T-helper 1 cell (primary cell): ENCODE results near the gene TSEN2.
A peak's percentile ranks its signal among the peaks of the same experiment; 100 is the strongest.
"Not testable (repeated sequence)": the region's sequence is repeated elsewhere in the genome, so short reads cannot be mapped to it uniquely, and the experiment has no call there.

Source experiments
- DNase-seq, 5 donors: peaks; one replicate each; pipeline ENCODE4 v3.0.0-alpha.2; 2012 to 2020

Gene TSEN2

DNA sequence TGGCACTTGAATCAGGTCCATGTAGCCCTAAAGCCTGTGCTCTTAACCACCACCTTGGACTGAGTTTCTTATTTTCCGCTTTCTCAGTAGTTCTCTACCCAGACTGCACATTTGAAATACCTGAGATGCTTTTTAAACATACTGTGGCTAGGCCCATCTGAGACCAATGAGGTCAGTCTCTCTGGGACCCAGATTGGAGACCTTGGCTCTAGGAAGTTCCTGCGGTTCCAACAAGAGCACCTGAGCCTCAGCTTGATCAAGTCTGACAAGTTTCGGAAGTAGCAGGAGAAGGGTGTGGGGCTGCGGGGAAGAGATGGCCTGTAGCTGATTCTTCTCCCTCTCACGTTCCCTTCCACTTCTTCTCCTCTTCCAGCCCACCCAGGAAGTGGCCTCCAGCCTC lies 11.5 kb upstream of the TSEN2 start:
- no peak for DNase-seq

DNA sequence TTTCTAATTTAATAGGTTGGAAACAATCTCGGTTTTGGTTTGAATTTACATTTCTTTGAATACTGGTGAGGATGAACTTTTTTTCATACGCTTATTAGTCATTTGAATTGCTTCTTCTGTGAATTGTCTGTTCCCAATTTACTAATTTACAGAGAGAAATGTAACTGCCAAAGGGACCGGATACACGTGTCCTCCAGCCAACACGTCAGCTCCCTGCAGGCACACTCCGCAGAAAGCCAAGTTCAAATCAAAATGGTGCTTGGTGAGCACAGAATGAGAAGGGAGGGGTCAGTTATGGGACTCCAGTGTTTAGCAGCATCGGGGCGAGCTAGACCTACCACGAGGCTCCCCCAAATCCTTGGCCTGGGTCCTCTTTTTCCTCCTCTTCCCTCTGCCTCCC lies 10.8 kb upstream of the TSEN2 start:
- DNase-seq, result peak in 1 of 5 donors; percentile 84

DNA sequence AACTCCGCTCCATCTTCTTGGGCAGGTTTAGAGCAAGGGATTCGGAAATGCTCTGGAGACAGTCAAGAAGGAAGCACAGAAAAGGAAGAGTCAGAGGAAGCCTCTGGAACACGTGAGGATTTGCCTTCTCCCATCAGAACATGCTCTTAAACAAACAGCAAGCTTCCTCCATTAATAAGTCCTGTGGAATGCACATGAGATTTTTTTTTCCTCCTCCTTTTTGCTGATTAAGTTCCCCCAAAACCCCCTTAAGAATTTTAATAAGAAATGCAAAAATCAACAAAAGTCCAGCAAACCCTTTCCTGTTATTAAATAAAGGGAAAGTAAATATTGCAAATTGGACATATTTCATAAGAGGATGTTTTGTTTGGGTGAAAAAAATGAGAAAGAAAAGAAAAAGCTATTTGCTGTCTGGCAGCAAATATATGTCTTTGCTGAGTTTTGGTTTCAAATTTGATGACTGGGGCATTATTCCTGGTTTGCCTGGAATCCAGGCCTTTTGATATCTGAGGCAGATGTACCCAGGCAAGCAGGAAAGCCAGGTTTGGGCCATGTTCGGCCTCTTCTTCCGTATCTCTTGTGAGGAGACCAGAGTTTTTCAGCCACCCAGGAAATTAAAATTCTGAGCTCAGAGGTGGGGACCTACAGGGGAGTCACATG lies 7.9 kb upstream of the TSEN2 start:
- no peak for DNase-seq

DNA sequence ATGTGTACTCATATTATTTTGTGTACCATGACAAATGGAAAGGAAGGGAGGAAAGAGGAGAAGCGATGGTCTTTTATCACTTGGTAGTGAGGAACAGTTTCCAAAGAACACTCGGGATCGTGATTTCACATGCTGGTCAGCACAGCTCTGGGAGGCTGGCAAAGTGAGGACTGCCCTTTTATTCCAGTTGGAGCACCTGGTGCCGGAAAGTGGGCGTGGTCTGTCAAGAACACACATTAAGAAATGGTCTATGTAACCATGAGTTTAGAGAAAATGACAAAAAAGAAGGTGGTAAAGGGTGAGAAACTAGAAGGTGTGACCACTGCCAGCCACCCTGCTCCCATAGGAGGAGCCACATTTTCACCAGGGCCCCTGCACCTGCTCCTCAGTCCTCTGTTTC lies 7.0 kb upstream of the TSEN2 start:
- no peak for DNase-seq

DNA sequence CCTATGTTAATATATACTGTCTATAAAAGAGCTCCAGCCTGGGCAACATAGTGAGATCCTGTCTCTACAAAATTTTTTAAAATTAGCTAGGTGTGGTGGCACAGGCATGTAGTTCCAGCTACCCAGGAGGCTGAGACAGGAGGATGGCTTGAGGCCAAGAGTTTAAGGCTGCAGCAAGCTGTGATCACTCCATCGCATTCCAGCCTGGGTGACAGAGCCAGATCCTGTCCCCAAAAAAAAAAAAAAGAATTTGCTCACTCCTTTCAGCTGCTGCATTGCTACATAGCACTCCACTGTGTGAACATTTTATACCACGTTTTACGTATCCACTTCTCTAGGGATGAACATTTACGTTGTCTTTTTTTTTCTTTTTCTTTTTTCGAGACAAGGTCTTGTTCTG lies 6.0 kb upstream of the TSEN2 start:
- DNase-seq, result no peak

DNA sequence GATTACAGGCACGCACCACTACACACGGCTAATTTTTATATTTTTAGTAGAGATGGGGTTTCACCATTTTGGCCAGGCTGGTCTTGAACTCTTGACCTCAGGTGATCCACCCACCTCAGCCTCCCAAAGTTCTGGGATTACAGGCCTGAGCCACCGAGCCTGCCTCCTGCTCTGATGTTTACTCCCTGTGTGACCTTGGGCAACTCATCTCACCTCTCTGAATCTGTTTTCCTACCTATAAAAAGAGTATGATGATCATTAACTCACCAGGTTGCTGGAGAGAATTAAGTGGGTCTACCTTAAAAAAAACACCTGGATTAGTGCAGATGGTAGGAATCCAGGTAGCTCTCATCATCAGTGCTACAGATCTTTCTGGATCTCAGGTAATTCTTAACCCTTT lies 5.1 kb upstream of the TSEN2 start:
- not testable (repeated sequence) for DNase-seq

DNA sequence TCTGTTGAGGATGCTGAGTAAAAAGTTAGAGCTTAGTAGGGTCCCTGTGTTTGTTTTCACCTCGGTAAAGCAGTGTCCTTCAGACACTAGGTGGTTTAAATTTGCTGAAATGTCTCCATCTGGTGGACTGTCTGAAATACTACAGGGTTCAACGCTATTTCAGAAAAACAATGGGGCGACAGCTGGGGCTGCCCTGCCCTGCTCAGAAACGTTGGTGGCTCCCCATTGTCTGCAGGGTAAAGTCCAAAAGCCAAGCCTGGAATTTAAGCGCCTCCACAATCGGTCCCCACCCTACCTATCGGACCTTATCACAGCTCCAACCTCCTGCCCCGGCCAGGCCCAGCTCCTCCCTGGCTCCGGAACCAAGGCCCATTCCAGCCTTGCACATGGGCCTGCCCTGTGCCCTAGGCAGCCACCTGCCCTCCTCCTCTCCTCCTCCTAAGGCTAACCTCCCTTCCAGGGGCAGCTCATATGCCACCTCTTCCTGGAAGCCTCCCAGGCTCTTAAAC lies 4.3 kb upstream of the TSEN2 start:
- peak in 2 of 5 donors; percentile 11 to 68 for DNase-seq

DNA sequence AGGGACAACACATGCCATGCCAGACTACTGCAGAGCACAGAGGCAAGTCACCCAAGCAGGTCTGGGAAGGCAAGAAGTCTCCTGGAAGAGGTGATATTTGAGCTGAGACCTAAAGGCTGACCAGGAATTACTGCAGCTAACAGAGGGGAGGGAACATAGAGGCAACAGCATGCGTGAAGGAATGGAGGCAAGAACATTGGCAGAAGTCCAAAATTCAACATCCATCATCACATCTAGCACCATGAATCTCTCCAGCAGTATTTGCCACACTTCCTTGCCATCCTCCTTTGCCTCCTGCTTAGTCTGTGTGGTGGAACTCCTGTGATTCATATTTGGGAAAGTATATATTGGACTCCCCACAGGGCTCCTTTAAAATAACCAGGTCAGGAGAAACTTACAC lies 870 bp upstream of the TSEN2 start:
- DNase-seq, result no peak

DNA sequence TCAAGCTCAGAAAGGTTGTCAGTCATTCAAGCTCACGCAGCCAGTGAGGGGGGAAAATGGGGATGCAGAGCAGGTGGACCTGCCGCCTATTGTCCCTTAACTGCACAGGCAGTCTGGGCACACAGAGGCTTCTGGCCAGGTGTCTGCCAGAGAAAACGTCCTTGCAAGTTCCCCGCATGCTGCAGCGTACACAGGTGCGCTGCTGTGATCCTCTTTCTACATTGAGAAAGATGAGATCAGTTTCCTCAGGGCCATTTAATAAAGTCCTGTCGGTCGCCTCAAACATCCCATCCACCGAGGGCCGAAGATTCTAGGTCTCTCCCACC lies 445 bp upstream of the TSEN2 start:
- DNase-seq, result no peak

DNA sequence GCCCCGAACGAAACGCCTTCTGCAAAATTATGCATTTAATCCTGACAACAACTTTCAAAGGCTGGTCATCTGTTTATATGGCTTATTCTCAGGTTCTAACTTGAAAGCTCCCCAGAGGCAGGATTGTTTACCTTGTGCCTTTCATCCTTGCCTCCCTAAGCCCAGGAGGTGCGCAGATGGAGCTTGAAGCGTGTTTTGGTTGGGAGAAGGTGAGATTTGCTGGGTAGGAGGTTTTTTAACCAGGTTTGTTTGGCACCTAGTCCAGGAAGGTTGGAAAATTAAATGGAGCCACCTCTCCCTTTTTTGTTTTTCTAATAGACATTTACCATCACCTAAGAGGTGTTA lies 675 bp downstream of the TSEN2 start:
- DNase-seq, result no peak

DNA sequence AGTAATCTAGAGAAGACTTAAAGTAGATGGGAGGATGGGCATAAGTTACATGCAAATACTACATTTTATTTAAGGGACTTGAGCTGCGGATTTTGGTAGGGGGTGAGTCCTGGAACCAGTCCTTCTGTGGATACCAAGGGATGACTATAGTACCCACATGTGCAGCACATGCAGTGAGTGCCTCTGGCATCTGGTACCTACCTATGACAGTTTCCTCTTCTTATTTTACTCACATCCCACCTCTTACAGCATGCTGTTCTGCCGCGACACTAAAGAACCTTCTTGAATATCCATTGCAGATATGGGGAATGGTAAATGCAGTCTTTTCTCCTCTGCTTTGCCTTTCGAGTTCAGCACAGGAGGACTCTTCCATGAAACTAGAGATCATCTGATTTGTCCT lies 1.7 kb downstream of the TSEN2 start:
- no peak for DNase-seq

DNA sequence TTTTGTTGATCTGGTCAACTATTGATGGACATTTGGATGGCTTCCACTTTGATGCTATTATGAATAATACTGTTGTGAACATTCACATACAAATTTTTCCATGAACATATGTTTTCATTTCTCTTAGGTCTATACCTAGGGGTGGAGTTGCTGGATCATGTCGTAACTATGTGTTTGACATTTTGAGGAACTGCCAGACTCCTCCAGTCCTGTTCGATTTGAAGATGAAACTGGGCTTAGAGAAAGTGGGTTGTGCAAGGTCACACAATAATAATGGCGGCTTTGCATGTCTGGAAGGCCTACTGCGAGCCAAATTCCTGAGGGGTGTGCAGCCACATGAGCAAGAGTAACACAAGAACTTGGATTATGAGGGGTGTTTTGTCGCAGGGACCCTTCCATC lies 2.6 kb downstream of the TSEN2 start:
- no peak for DNase-seq

DNA sequence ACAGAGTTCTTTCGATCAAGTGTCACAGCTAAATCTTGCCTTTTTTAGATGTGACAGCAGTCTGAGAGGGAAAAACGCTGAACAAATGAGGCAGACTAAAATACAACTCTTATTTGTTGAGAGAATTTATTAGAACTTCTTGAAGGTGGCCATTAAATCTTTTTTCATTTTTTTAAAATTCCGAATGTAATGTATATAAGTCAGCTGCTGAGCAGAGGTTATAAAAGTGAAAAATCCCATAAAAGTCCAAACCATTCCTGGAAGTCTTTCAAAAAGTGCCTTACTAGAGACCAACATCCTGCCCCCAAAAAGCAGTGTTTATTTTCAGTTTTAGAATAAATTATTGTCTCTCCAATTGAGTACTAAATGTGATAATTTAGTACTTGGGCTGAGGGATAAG lies 3.1 kb downstream of the TSEN2 start:
- DNase-seq, result no peak

DNA sequence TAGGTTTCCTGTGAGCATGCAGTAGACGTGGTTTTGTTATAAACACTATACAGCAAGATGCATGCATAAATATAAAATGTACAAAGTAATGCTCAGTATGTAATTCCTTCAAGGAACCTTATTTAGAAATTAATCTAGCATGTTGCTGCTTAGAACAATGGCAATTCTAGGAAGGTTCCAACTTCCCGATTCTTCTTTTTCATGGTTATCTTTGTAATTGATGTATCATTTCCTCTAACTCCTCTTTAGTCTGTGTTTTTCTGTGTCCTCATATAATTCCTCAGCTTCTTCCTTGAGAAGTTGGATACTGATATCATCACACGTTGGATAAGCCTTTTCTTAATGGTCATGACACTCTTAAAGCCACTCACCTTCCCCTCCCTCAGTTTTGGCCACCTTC lies 3.5 kb downstream of the TSEN2 start:
- DNase-seq, result no peak

DNA sequence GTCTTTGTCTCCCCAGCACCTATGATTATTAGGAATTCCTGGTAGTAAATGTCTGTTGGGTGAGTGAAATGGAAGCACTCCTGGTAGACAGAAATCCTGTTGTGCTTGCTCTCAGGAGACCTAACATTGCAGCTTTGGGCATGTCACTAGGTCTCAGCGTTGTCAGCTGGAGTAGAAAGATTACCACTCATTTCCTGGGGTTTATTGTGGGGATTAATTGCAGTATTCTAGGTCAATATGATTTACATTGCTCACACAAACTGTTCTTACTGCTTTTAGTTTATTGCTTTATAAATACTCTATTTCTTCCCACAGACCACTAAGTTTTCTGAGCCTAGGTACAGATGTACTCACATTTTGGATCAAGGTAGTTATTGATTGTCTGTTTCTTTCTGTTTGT lies 5.1 kb downstream of the TSEN2 start:
- DNase-seq, result no peak

DNA sequence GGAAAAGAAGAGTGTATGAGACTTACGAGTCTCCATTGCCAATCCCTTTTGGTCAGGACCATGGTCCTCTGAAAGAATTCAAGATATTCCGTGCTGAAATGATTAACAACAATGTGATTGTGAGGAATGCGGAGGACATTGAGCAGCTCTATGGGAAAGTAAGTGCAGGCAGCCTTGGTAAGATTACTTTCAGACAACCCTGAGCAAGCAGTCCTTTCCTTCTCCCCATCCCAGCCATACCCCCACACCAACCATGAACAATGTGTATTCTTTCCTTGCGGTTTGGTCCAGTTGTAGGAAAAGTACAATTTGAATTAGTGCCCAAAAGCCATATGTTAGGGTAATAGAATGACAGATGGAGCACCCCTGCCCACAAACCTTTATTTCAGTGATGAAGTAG lies 5.6 kb downstream of the TSEN2 start:
- DNase-seq, result no peak

DNA sequence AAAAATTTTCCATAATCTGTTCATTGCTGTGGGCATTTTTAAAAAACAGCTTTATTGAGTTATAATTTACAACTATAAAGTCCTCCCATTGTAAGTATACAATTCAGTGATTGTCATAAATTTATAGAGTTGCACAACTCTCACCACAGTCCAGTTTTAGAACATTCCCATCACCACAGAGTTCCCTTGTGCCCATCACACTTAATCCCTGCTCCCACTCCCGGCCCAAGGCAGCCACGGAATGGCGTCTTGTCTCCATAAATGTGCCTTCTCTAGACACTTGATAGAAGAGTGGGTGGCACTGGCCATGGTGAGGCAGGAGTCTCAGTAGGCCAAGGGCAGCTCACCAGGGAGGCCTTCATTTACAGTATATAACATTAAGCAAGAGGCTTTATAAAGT lies 6.3 kb downstream of the TSEN2 start:
- no peak for DNase-seq

DNA sequence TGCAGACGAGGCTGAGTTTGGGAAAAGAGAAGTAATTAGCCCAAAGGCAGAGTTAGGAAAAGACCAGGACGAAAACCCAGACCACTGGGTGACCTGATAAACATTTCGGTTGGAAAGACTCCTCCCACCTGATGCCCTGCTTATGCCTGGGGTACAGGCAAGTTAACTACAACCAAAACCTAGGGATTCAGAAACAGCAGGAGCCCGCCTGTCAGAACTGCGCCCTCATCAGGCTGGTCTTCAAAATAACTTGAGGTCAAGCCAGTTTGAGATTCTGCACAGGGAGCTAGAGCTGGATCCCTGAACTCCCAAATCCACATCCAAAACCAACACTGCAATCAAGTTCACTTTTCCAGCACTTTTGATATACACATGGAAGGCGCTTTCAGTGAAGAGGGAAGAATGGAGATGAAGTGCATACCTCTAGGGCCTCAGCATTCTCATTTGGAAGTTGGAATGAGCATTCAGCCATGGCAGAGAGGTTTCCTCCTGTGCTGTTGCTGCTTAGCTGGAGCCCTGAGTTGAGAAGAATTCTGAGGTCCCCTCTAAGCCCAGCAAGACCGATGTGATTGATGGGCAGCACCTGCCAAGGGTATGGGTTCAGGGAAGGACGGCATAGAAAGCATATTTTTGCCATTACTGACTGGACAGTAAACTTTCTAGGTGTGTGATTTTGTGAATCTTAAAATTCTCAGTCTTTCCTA lies 11.6 kb downstream of the TSEN2 start:
- DNase-seq, result no peak

DNA sequence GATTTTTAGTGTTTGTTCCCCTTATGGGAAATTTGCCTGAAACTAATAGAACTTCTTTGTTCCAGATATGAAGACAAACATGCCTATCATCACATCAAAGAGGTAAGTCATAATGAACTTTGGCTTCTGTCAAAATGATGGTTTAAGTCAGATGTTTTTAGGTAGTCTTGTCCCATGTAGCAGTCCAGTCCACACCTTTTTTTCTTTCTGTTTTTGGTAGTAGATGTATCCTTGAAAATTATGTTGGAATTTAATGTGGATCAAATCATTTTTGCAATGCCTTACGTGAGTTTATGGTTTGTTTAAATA lies 12.1 kb downstream of the TSEN2 start:
- DNase-seq, result no peak

DNA sequence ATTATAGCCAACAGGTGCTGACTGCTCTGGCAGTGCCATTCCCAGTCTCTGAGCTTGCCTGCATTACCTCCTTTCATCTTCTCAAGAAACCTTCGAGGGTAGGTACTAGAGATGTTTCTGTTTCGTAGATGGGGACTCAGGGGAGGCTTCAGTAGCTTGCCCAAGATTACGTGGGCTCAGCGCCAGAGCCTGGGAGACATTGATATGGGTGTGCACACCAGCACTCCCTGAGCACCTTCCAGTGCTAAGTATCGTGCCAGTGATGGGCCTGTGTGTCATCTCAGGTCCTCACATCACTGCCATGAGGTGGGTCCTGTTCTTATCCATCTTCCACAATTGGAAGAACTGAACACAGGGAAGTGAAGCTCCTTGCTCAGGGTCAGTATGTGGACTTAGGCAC lies 15.2 kb downstream of the TSEN2 start:
- no peak for DNase-seq

DNA sequence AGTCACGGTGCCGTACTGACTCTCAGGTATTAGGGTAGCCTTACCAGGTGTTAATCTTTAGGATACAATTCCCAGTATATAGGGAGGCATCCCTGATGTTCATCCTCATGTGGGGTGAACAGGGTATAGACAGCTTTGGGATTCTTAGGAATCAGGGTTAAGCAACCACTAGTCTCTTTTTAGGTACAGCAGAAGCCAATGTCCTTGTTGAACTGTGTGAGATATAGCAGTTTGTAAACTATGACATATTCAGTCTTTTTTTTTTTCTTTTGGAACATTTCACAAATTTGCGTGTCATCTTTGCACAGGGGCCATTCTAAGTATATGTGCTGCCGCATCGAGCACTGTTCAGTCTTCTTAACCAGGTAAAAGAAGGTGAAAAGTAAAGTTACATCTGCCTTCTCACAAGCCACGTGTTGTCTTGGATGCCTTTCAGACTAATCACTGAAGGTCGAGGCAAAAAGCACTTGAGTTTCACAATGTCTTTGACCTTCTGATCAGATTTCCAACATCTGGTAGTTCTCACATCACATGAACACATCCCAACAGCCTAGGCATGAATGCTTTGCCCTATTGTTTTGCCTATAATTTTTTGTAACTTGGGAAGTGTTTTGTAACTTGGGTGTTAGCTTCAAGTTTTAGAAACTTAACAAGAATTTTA lies 17.2 kb downstream of the TSEN2 start:
- DNase-seq, result no peak

DNA sequence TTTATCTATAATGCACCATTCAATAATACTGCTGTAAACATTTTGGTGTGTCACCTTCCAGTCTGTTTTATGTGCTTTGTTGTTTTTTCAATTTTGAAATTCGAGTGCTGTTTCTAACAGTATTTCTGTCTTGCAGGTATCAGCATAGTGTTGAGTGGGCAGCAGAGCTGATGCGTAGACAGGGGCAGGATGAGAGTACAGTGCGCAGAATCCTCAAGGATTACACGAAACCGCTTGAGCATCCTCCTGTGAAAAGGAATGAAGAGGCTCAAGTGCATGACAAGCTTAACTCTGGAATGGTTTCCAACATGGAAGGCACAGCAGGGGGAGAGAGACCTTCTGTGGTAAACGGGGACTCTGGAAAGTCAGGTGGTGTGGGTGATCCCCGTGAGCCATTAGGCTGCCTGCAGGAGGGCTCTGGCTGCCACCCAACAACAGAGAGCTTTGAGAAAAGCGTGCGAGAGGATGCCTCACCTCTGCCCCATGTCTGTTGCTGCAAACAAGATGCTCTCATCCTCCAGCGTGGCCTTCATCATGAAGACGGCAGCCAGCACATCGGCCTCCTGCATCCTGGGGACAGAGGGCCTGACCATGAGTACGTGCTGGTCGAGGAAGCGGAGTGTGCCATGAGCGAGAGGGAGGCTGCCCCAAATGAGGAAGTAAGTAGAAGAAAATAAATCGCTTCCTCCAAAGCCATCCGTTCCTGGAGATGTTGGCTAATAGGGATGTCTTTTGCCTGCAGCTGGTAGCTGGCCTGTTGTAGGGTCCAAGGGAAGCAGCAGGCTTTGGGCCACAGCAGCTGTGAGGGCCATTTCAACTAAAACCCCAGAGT lies 19.1 kb downstream of the TSEN2 start:
- DNase-seq, result no peak

DNA sequence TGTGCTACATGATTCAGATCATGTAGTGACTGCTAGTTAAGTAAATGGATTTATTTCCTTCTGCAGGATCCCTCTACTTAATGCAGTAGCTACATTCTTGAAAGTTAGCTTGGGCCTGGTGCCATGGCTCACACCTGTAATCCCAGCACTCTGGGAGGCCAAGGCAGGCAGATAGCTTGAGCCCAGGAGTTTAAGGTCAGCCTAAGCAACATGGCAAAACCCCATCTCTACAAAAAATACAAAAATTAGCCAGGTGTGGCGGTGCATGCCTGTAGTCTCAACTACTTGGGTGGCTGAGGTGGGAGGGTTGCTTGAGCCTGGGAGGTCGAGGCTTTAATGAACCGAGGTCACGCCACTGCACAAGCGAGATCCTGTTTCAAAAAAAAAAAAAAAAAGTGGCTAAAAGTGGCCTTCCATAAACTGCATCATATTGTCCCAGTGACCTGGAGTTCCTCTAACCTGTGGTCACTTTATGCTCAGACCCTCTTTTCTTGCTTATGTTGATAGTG lies 22.0 kb downstream of the TSEN2 start:
- no peak for DNase-seq
